ENCODE measurements around the gene PROM1. TPM values are rescaled to one million over a fixed set of nuclear protein-coding genes. Genes with fewer than 3 reads are reported as not detected.

Gene PROM1, protein sequence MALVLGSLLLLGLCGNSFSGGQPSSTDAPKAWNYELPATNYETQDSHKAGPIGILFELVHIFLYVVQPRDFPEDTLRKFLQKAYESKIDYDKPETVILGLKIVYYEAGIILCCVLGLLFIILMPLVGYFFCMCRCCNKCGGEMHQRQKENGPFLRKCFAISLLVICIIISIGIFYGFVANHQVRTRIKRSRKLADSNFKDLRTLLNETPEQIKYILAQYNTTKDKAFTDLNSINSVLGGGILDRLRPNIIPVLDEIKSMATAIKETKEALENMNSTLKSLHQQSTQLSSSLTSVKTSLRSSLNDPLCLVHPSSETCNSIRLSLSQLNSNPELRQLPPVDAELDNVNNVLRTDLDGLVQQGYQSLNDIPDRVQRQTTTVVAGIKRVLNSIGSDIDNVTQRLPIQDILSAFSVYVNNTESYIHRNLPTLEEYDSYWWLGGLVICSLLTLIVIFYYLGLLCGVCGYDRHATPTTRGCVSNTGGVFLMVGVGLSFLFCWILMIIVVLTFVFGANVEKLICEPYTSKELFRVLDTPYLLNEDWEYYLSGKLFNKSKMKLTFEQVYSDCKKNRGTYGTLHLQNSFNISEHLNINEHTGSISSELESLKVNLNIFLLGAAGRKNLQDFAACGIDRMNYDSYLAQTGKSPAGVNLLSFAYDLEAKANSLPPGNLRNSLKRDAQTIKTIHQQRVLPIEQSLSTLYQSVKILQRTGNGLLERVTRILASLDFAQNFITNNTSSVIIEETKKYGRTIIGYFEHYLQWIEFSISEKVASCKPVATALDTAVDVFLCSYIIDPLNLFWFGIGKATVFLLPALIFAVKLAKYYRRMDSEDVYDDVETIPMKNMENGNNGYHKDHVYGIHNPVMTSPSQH
- 10 to 100 TPM in 4 of 10 donors, 1 to 10 TPM in 6; 1.3 to 19.3 (median 3.4) TPM for total RNA-seq
- polyA plus RNA-seq: 1 to 10 TPM; 1.2 to 4.5 TPM
- long read RNA-seq, donor 1: 0 reads
- long read RNA-seq, donor 2, full-length matches to known transcripts: 1 of 5 reads
- long read RNA-seq, donor 2, partial matches to known transcripts: 2 of 5 reads
- long read RNA-seq, donor 2, other reads (novel, unspliced or antisense): 2 of 5 reads
- long read RNA-seq, donor 3, partial matches to known transcripts: 0 of 1 reads
- long read RNA-seq, donor 3, other reads (novel, unspliced or antisense): 1 of 1 reads

DNA sequence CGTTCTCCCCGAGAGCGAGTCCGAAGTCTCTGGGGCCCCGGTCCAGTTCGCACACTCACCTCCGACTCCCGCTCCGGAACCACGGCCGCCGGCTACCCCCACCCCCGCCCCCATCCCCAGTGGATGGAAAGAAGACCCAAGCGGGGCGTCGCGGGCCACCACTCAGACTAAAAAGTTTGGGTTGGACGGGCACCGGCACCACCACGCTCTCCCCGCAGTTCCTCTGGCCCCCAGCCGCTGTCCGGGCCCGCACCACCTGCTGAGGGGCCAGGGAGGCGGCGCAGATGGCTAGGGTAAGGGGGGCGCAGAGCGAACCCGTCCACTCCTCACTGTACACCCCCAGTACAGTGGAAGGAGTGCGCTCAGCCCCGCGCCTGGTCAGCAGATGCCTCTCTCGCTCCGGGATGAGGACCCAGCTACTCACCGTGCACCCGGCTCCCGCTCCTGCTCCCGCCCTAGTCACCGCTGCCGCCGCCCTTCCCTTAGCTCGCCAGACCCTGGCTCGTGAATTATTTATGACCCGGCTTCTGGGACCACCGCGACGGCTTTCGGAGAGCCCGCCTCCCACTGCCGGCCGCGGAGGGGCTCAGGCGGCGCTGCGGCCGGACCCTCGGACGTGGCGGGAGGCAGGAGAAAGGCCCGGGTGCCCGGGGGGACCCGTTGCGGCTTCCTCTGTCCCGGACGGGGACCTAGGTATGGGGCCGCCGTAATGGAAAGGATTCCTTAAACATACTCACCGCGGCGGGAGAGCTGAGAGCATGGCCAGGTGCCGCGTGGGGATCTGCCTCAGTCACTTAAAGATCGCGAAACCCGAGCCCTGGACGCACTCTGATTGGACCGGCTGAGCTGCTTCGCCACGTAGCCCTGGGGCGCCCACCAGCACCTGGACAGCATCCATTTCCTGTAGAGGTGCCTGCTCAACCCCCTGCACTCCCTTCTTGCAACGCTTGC is at the start of gene PROM1:
TSS of gene PROM1 (minus strand) at position 783 of the 951 bp plus-strand sequence. CDS start 8,117 bp downstream, outside the sequence.
- H3K4me1 ChIP-seq: peaks cover 4 to 32% (median 22%) of the 10 kb centered on the region in 9 donors
- ATAC-seq (peak; percentile 63 to 90 (median 80)), DNase-seq (peak; percentile 10 to 18)
- H3K27me3 ChIP-seq: peaks cover 0 to 76% (median 55%) of the 10 kb centered on the region in 7 donors
- TF ChIP-seq CTCF (IDR thresholded peaks at IDR 0.05): peak in 1 of 9 donors; percentile 21
- H3K36me3 ChIP-seq: no peaks in the 10 kb centered on the region
- intact Hi-C loops (cut with DNase I): loop anchor here in 1 of 10 donors (5.0 kb wide), 1 partner anchor 79 kb away; no protein-coding TSS in a partner anchor
- peaks cover 0 to 15% (median 0%) of the 10 kb centered on the region in 11 donors for H3K9me3 ChIP-seq
- 3 to 4% methylated on average over 81 of the region's 81 CpGs for WGBS, 2 donors
- H3K4me3 ChIP-seq: peak within 1 kb of the TSS; percentile 34 to 77 (median 58)
- peak within 1 kb of the TSS in 1 of 10 donors; percentile 47 for H3K27ac ChIP-seq

GRCh38 chr4:16133406-16133805 is 49.6 kb upstream of the PROM1 start:
- Histone ChIP-seq H3K4me1 (peaks cover 0 to 20% (median 0%) of the 10 kb centered on the region in 9 donors), H3K9me3 (no peaks in the 10 kb centered on the region), H3K27ac (no peak overlapping the region), H3K27me3 (no peaks in the 10 kb centered on the region), H3K36me3 (no peaks in the 10 kb centered on the region), H3K4me3 (no peak overlapping the region)
- intact Hi-C loops (cut with DNase I): no loop called here
- no peak for ATAC-seq
- DNase-seq: no peak
- no peak for TF ChIP-seq CTCF (IDR thresholded peaks at IDR 0.05)
- 90 to 100% methylated on average over 1 of the region's 1 CpG for WGBS, 2 donors

GRCh38 chr4:16131293-16131692 is 47.5 kb upstream of the PROM1 start:
- ATAC-seq: no peak
- Histone ChIP-seq H3K36me3 (no peaks in the 10 kb centered on the region), H3K27me3 (no peaks in the 10 kb centered on the region), H3K4me3 (no peak overlapping the region), H3K27ac (no peak overlapping the region), H3K9me3 (no peaks in the 10 kb centered on the region), H3K4me1 (peaks cover 0 to 21% (median 2%) of the 10 kb centered on the region in 9 donors)
- DNase-seq: no peak
- intact Hi-C loops (cut with DNase I): no loop called here
- no peak for TF ChIP-seq CTCF (IDR thresholded peaks at IDR 0.05)
- 96 to 97% methylated on average over 1 of the region's 1 CpG for WGBS, 2 donors

Measured in heart right ventricle (tissue), 16 donors.